Naive B cell (primary cell): ENCODE measurements around the gene RUVBL2. TPM values are rescaled to one million over a fixed set of nuclear protein-coding genes. Genes with fewer than 3 reads are reported as not detected.
"Not testable (repeated sequence)": the region's sequence is repeated elsewhere in the genome, so short reads cannot be mapped to it uniquely, and the experiment has no call there.

Experiments used
- ATAC-seq, 2 donors: fragments of 150-1000 bp; cut with Tn5 transposase; 2 replicates each; pipeline ENCODE4 v1.10.0; 2021; ENCODE audit warnings: low read depth in 2 of 2, mild to moderate bottlenecking in 2 of 2, moderate library complexity in 2 of 2
- DNase-seq: peaks from one replicate; pipeline ENCODE4 v3.0.0; 2022
- H3K27ac Mint-ChIP-seq, 6 donors: one replicate each; pipeline ENCODE4 v1.8.0; 2020 to 2022; ENCODE audit warnings: mild to moderate bottlenecking in 6 of 6, mixed read lengths in 6 of 6, moderate library complexity in 5 of 6, inconsistent platforms in 2 of 6
- H3K27me3 Mint-ChIP-seq, 3 donors: one replicate each; pipeline ENCODE4 v1.8.0; 2021 to 2022; ENCODE audit warnings: mixed read lengths in 3 of 3, mild to moderate bottlenecking in 1 of 3
- H3K36me3 Mint-ChIP-seq, 2 donors: one replicate each; pipeline ENCODE4 v1.8.0; 2020 to 2022; ENCODE audit warnings: mixed read lengths in 2 of 2, inconsistent platforms in 1 of 2, mild to moderate bottlenecking in 1 of 2
- H3K4me1 Mint-ChIP-seq, 3 donors: one replicate each; pipeline ENCODE4 v1.8.0; 2020 to 2022; ENCODE audit warnings: mixed read lengths in 3 of 3, inconsistent platforms in 1 of 3, mild to moderate bottlenecking in 1 of 3, moderate library complexity in 1 of 3
- H3K4me3 Mint-ChIP-seq, 8 donors: one replicate each; pipeline ENCODE4 v1.8.0; 2020 to 2022; ENCODE audit warnings: mild to moderate bottlenecking in 8 of 8, mixed read lengths in 8 of 8, moderate library complexity in 8 of 8, inconsistent platforms in 2 of 8
- H3K9me3 Mint-ChIP-seq, 7 donors: one replicate each; pipeline ENCODE4 v1.8.0; 2020 to 2022; ENCODE audit warnings: mixed read lengths in 7 of 7, mild to moderate bottlenecking in 5 of 7, inconsistent platforms in 2 of 7, moderate library complexity in 1 of 7
- polyA plus RNA-seq, 6 donors: library from polyadenylated mRNA; unstranded; fragments of 300-500 nt; fragmentation: Illumina TruSeq; gene quantifications; one replicate each; pipeline ENCODE4 v1.2.3, GENCODE V29; 2021; ENCODE audit warnings: low read depth in 6 of 6

The RUVBL2 gene
- polyA plus RNA-seq, 6 donors from 2014 or later, result 39.7 to 63.2 (median 50.0) TPM

DNA sequence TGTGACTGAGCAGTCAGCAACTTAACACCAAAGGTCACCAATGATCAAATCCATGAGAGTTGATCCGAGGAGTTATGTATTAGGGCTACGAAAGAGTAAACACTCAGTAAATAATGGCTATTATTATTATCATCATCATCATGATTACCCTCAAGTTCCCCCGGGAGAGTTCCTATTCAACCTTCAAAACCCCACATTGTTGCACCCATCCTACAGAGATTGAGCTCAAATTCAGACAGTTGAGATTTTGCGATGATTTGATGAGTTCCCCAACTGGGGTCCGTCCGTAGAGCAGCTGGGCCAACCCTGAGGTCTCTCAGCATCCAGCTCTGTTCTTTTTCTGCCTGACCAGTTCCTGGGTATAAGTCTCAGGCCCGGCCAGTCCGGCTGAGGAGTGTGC lies 44.4 kb downstream of the RUVBL2 start:
- H3K4me3 Mint-ChIP-seq, H3K9me3 Mint-ChIP-seq, DNase-seq, H3K27ac Mint-ChIP-seq, ATAC-seq, H3K36me3 Mint-ChIP-seq, H3K4me1 Mint-ChIP-seq: not testable (repeated sequence)
- peaks cover 4 to 16% (median 7%) of the 10 kb centered on the region in 3 donors for H3K27me3 Mint-ChIP-seq

GRCh38 chr19:49038557-49039276 lies 45.0 kb downstream of the RUVBL2 start:
- not testable (repeated sequence) for H3K9me3 Mint-ChIP-seq, H3K4me3 Mint-ChIP-seq, DNase-seq, ATAC-seq, H3K27ac Mint-ChIP-seq, H3K4me1 Mint-ChIP-seq, H3K36me3 Mint-ChIP-seq
- H3K27me3 Mint-ChIP-seq, result peaks cover 4 to 16% (median 7%) of the 10 kb centered on the region in 3 donors

DNA sequence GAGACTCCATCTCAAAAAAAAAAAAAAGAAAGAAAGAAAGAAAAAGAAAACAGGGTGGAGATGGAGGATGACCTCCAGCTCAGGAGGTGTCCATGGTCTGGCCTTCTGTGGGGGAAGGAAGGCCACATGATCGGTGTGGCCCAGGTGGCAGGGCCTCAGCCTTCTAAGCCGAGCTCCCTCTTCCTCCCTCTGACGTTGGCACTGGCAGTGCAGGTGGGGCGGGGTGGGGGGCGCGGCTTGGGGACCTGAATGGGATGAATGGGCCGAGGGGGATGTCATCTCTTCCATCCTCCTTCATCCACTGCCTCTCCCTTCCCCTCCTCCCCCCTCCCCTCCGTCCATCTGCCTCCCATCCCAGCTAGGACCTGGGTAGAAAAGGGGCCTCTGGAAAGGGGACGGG lies 46.0 kb downstream of the RUVBL2 start:
- H3K9me3 Mint-ChIP-seq, H3K4me3 Mint-ChIP-seq, DNase-seq, H3K4me1 Mint-ChIP-seq, H3K27ac Mint-ChIP-seq, ATAC-seq, H3K36me3 Mint-ChIP-seq: not testable (repeated sequence)
- peaks cover 4 to 12% (median 7%) of the 10 kb centered on the region in 3 donors for H3K27me3 Mint-ChIP-seq

DNA sequence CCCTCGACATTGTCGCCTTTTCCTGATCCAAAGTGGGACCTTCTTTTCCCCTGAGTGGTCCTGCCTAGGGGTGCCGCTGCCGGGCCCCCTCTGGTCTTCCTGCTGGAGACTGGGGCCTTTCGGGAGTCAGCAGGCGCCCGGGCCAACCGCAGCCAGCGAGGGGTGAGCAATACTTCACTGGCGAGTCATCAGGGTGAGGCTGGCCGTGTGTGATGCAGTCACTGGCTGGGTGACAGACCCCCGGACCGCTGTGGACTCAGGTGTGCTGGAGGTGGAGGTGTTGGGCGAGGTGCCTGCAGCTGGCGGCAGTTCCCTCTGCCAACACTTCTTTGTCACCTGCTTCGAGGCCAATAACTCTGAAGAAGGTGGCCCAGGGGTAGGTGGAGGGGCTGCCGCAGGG lies 48.5 kb downstream of the RUVBL2 start:
- no peaks in the 10 kb centered on the region for H3K36me3 Mint-ChIP-seq
- ATAC-seq (no peak), DNase-seq (no peak)
- H3K4me3 Mint-ChIP-seq, result no peak overlapping the region
- peaks cover 0 to 4% (median 0%) of the 10 kb centered on the region in 3 donors for H3K27me3 Mint-ChIP-seq
- H3K4me1 Mint-ChIP-seq, result no peaks in the 10 kb centered on the region
- no peaks in the 10 kb centered on the region for H3K9me3 Mint-ChIP-seq
- H3K27ac Mint-ChIP-seq, result no peak overlapping the region

DNA sequence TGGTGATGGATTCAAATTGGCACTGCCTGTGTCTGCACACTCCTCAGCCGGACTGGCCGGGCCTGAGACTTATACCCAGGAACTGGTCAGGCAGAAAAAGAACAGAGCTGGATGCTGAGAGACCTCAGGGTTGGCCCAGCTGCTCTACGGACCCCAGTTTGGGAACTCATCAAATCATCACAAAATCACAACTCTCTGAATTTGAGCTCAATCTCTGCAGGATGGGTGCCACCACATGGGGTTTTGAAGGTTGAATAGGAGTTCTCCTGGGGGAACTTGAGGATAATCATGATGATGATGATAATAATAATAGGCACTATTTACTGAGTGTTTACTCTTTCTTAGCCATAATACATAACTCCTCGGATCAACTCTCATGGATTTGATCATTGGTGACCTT lies 49.0 kb downstream of the RUVBL2 start:
- H3K27me3 Mint-ChIP-seq, H3K4me3 Mint-ChIP-seq, H3K9me3 Mint-ChIP-seq: not testable (repeated sequence)

DNA sequence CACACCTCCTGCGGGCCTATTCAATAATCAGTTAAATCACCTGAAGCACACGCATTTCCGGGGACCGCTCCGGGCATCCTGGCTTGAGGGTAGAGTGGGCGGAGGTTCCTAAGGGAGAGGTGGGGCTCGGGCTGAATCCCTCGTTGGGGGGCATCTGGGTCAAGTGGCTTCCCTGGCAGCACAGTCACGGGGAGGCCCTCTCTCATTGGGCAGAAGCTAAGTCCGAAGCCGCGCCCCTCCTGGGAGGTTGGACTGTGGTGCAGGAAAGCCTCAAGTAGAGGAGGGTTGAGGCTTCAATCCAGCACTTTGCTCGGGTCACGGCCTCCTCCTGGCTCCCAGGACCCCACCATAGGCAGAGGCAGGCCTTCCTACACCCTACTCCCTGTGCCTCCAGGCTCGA lies 49.9 kb downstream of the RUVBL2 start, which contains the start of gene CGB5:
Gene CGB5 (plus strand): TSS at position 301 of the 400 bp plus-strand sequence. CDS start 362 bp downstream, outside the sequence.
- not testable (repeated sequence) for H3K4me3 Mint-ChIP-seq, H3K27me3 Mint-ChIP-seq, H3K9me3 Mint-ChIP-seq, H3K36me3 Mint-ChIP-seq, DNase-seq, ATAC-seq, H3K4me1 Mint-ChIP-seq
- peak within 1 kb of the TSS in 1 of 6 donors; percentile 12 for H3K27ac Mint-ChIP-seq

More for the DNA sequence above, 49.0 kb downstream of the RUVBL2 start:
- DNase-seq, H3K4me1 Mint-ChIP-seq, H3K27ac Mint-ChIP-seq, ATAC-seq, H3K36me3 Mint-ChIP-seq: not testable (repeated sequence)

DNA sequence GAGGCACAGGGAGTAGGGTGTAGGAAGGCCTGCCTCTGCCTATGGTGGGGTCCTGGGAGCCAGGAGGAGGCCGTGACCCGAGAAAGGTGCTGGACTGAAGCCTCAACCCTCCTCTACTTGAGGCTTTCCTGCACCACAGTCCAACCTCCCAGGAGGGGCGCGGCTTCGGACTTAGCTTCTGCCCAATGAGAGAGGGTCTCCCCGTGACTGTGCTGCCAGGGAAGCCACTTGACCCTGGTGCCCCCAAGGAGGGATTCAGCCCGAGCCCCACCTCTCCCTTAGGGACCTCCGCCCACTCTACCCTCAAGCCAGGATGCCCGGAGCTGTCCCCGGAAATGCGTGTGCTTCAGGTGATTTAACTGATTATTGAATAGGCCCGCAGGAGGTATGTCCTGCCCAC lies 55.3 kb downstream of the RUVBL2 start, which contains the start of gene CGB8:
Gene CGB8 (minus strand): TSS at position 101 of the 400 bp plus-strand sequence. CDS start 372 bp downstream, outside the sequence.
- ATAC-seq, H3K27ac Mint-ChIP-seq, H3K36me3 Mint-ChIP-seq, H3K4me3 Mint-ChIP-seq, H3K9me3 Mint-ChIP-seq, DNase-seq, H3K4me1 Mint-ChIP-seq: not testable (repeated sequence)
- peaks cover 5 to 16% (median 15%) of the 10 kb centered on the region in 3 donors for H3K27me3 Mint-ChIP-seq

GRCh38 chr19:49049834-49050233 lies 56.1 kb downstream of the RUVBL2 start:
- H3K36me3 Mint-ChIP-seq, H3K4me1 Mint-ChIP-seq, ATAC-seq, H3K27ac Mint-ChIP-seq, H3K4me3 Mint-ChIP-seq, DNase-seq, H3K9me3 Mint-ChIP-seq: not testable (repeated sequence)
- H3K27me3 Mint-ChIP-seq, result peaks cover 5 to 20% (median 16%) of the 10 kb centered on the region in 3 donors

DNA sequence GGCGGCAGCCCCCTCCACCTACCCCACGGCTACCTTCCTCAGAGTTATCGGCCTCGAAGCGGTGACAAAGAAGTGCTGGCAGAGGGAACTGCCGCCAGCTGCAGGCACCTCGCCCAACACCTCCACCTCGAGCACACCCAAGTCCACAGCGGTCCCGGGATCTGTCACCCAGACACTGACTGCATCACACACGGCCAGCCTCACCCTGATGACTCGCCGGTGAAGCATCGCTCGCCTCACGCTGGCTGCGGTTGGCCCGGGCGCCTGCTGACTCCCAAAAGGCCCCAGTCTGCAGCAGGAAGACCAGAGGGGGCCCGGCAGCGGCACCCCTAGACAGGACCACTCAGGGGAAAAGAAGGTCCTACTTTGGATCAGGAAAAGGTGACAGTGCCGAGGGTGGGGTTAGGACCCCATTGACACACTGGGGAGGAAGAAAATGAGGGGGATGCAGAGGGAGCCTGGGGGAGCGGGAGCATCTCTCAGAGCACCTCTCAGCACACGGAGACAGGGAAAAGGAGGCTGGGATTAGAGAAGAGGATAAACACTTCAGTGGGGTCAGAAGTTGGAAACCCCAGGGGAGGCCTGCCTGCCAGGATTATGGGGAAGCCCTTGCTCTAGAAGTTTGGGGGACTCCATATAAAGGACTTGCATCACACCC lies 56.8 kb downstream of the RUVBL2 start:
- DNase-seq, ATAC-seq, H3K4me1 Mint-ChIP-seq, H3K4me3 Mint-ChIP-seq, H3K9me3 Mint-ChIP-seq, H3K36me3 Mint-ChIP-seq: not testable (repeated sequence)
- peaks cover 5 to 27% (median 22%) of the 10 kb centered on the region in 3 donors for H3K27me3 Mint-ChIP-seq
- peak overlapping the region in 1 of 6 donors; percentile 88 for H3K27ac Mint-ChIP-seq

GRCh38 chr19:49056101-49056901 lies 62.6 kb downstream of the RUVBL2 start:
- Mint-ChIP-seq H3K9me3 (peaks cover 0 to 4% (median 0%) of the 10 kb centered on the region in 7 donors), H3K36me3 (peaks cover 0 to 13% of the 10 kb centered on the region in 2 donors), H3K4me3 (peak overlapping the region; percentile 67 to 97 (median 90)), H3K4me1 (peaks cover 18 to 22% (median 22%) of the 10 kb centered on the region in 3 donors), H3K27ac (no peak overlapping the region), H3K27me3 (peaks cover 28 to 70% (median 56%) of the 10 kb centered on the region in 3 donors)
- ATAC-seq (peak; percentile 74 to 81), DNase-seq (peak; percentile 54)

DNA sequence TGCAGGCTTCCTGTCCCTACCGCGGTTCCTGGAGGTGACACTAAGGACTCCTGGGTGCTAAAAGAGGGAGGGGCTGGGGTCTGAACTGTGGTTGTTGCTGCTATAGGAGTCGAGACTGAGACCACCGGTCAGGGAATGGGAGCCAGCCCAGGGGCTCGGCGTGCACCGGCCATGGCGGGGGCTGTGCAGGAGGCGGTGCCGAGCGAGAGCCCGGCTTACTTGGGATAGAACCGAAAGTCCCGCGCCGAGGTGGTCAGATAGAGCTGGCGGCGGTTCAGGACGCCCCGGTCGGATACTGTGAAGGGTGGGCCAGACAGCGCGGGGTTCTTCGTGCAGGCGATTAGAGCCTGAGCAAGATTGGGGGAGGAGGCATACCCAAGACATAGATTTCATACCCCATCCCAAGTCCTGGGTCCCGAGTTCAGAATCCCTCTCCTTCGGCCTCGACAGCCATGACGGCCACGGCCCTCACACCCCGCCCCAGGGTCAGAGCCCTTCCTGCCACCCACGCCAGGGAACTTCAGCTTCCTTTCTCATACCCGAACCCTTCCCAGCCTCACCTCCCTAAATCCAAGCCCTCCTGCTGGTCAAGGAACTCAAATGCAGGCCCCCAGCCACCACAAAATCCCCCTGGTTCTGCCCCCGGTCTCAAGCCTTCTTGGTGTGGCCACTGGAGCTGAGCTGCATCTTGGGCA lies 63.4 kb downstream of the RUVBL2 start:
- peak overlapping the region; percentile 67 to 97 (median 90) for H3K4me3 Mint-ChIP-seq
- peak overlapping the region in 3 of 6 donors; percentile 15 to 70 (median 52) for H3K27ac Mint-ChIP-seq
- peaks cover 0 to 13% of the 10 kb centered on the region in 2 donors for H3K36me3 Mint-ChIP-seq
- ATAC-seq, DNase-seq, H3K9me3 Mint-ChIP-seq: not testable (repeated sequence)
- peaks cover 28 to 78% (median 61%) of the 10 kb centered on the region in 3 donors for H3K27me3 Mint-ChIP-seq
- H3K4me1 Mint-ChIP-seq, result peaks cover 18 to 22% (median 22%) of the 10 kb centered on the region in 3 donors

- DNase-seq (no peak), ATAC-seq (no peak)
- H3K4me3 Mint-ChIP-seq, result peak within 1 kb of the TSS; percentile 67 to 97 (median 90)
- peaks cover 0 to 4% (median 0%) of the 10 kb centered on the region in 7 donors for H3K9me3 Mint-ChIP-seq
- peak within 1 kb of the TSS in 5 of 6 donors; percentile 15 to 86 (median 52) for H3K27ac Mint-ChIP-seq
- peaks cover 18 to 22% (median 22%) of the 10 kb centered on the region in 3 donors for H3K4me1 Mint-ChIP-seq
- peaks cover 0 to 13% of the 10 kb centered on the region in 2 donors for H3K36me3 Mint-ChIP-seq
- H3K27me3 Mint-ChIP-seq, result peaks cover 28 to 77% (median 61%) of the 10 kb centered on the region in 3 donors
Measured at GRCh38 chr19:49057636-49058234, 64.0 kb downstream of the RUVBL2 start, which contains the start of gene CGB7. Gene CGB7, minus strand, starts transcription at chr19:49057749. Its CDS starts 2,374 bp downstream, at chr19:49055375.
